COLO668 (cell line): ENCODE data around the gene ASTN2.
"Not testable (repeated sequence)": the region's sequence is repeated elsewhere in the genome, so short reads cannot be mapped to it uniquely, and the experiment has no call there.

Experiments used
- DNase-seq: peaks from one replicate; lab custom pipeline; 2025; ENCODE audit not compliant: unreplicated experiment; lab: John Stamatoyannopoulos, UW

Gene ASTN2

GRCh38 chr9:116716438-116716837 lies 698.4 kb downstream of the ASTN2 start:
- DNase-seq: no peak

- DNase-seq: no peak
These were observed 699.1 kb downstream of the ASTN2 start for GRCh38 chr9:116715751-116716150.

GRCh38 chr9:116713271-116713670 lies 701.6 kb downstream of the ASTN2 start:
- DNase-seq: peak; percentile 10

GRCh38 chr9:116712781-116713180 lies 702.1 kb downstream of the ASTN2 start:
- DNase-seq: no peak

- DNase-seq: no peak
These were observed 708.3 kb downstream of the ASTN2 start for GRCh38 chr9:116706310-116707290.

GRCh38 chr9:116705531-116705930 lies 709.3 kb downstream of the ASTN2 start:
- DNase-seq: no peak

- no peak for DNase-seq
These were observed 710.4 kb downstream of the ASTN2 start for GRCh38 chr9:116704470-116704869.

GRCh38 chr9:116703634-116704033 lies 711.2 kb downstream of the ASTN2 start:
- no peak for DNase-seq

GRCh38 chr9:116701940-116702642 lies 712.8 kb downstream of the ASTN2 start:
- no peak for DNase-seq

- DNase-seq: no peak
These were observed 713.7 kb downstream of the ASTN2 start for GRCh38 chr9:116700882-116701865.

- no peak for DNase-seq
These were observed 714.6 kb downstream of the ASTN2 start for GRCh38 chr9:116700279-116700678.

- no peak for DNase-seq
These were observed 717.0 kb downstream of the ASTN2 start for GRCh38 chr9:116697887-116698286.

GRCh38 chr9:116697362-116697761 lies 717.5 kb downstream of the ASTN2 start:
- DNase-seq: no peak

- DNase-seq: no peak
These were observed 719.4 kb downstream of the ASTN2 start for GRCh38 chr9:116695438-116695837.

GRCh38 chr9:116694785-116695291 lies 720.0 kb downstream of the ASTN2 start:
- no peak for DNase-seq

- no peak for DNase-seq
These were observed 721.6 kb downstream of the ASTN2 start for GRCh38 chr9:116693233-116693731.

- DNase-seq: no peak
These were observed 722.2 kb downstream of the ASTN2 start for GRCh38 chr9:116692616-116693015.

GRCh38 chr9:116691607-116692006 lies 723.2 kb downstream of the ASTN2 start:
- DNase-seq: no peak

GRCh38 chr9:116690805-116691204 lies 724.1 kb downstream of the ASTN2 start:
- not testable (repeated sequence) for DNase-seq

- no peak for DNase-seq
These were observed 725.3 kb downstream of the ASTN2 start for GRCh38 chr9:116689486-116690032.
